ENCODE results near the gene TMEM221. TPM values are rescaled to one million over a fixed set of nuclear protein-coding genes. Genes with fewer than 3 reads are reported as not detected.
"Not testable (repeated sequence)": the region's sequence is repeated elsewhere in the genome, so short reads cannot be mapped to it uniquely, and the experiment has no call there.

TMEM221 gene
- total RNA-seq, 1 experiment from 2014 or later, result 0.10 TPM

GRCh38 chr19:17475011-17475540 is 26.6 kb upstream of the TMEM221 start:
- not testable (repeated sequence) for DNase-seq (ENCODE audit: extremely low read depth, low read depth)

GRCh38 chr19:17473041-17473440 is 24.6 kb upstream of the TMEM221 start:
- peak; percentile 47 for DNase-seq (ENCODE audit: extremely low read depth, low read depth)

GRCh38 chr19:17471410-17472125 is 23.1 kb upstream of the TMEM221 start:
- DNase-seq (ENCODE audit: extremely low read depth, low read depth), result no peak

- DNase-seq (ENCODE audit: extremely low read depth, low read depth), result peak; percentile 96
These were observed 21.8 kb upstream of the TMEM221 start, which contains the start of gene SLC27A1 for GRCh38 chr19:17470068-17470841. Gene SLC27A1, plus strand, starts transcription at chr19:17470524. Its CDS starts 17 bp downstream, at chr19:17470541.

GRCh38 chr19:17469481-17470067 is 21.1 kb upstream of the TMEM221 start:
- DNase-seq (ENCODE audit: extremely low read depth, low read depth), result peak; percentile 93

GRCh38 chr19:17469092-17469480 is 20.6 kb upstream of the TMEM221 start:
- DNase-seq (ENCODE audit: extremely low read depth, low read depth), result no peak

GRCh38 chr19:17468302-17469091 is 20.0 kb upstream of the TMEM221 start:
- no peak for DNase-seq (ENCODE audit: extremely low read depth, low read depth)

- DNase-seq (ENCODE audit: extremely low read depth, low read depth), result no peak
These were observed 19.2 kb upstream of the TMEM221 start for GRCh38 chr19:17467471-17468301.

- DNase-seq (ENCODE audit: extremely low read depth, low read depth), result no peak
These were observed 18.0 kb upstream of the TMEM221 start for GRCh38 chr19:17466487-17466850.

- DNase-seq (ENCODE audit: extremely low read depth, low read depth), result no peak
These were observed 12.1 kb upstream of the TMEM221 start, which contains the start of gene NXNL1 for GRCh38 chr19:17460372-17461230. Gene NXNL1, minus strand, starts transcription at chr19:17460926. Its CDS starts 57 bp downstream, at chr19:17460869.

- no peak for DNase-seq (ENCODE audit: extremely low read depth, low read depth)
These were observed 10.5 kb upstream of the TMEM221 start for GRCh38 chr19:17458970-17459369.

- no peak for DNase-seq (ENCODE audit: extremely low read depth, low read depth)
These were observed 9.1 kb upstream of the TMEM221 start for GRCh38 chr19:17457616-17458015.

GRCh38 chr19:17456127-17456526 is 7.7 kb upstream of the TMEM221 start:
- no peak for DNase-seq (ENCODE audit: extremely low read depth, low read depth)

GRCh38 chr19:17455308-17456123 is 7.0 kb upstream of the TMEM221 start:
- no peak for DNase-seq (ENCODE audit: extremely low read depth, low read depth)

- DNase-seq (ENCODE audit: extremely low read depth, low read depth), result no peak
These were observed 6.2 kb upstream of the TMEM221 start for GRCh38 chr19:17454576-17455071.

- DNase-seq (ENCODE audit: extremely low read depth, low read depth), result no peak
These were observed 3.4 kb upstream of the TMEM221 start for GRCh38 chr19:17451820-17452219.

- no peak for DNase-seq (ENCODE audit: extremely low read depth, low read depth)
These were observed 2.0 kb upstream of the TMEM221 start for GRCh38 chr19:17450264-17451075.

Measured in NCI-H460 (cell line).